IMR-90 (cell line): ENCODE data around the gene EIF4G3. TPM values are rescaled to one million over a fixed set of nuclear protein-coding genes. Genes with fewer than 3 reads are reported as not detected.

Source experiments
- ATAC-seq: fragments of 200-7000 bp; cut with Tn5 transposase; 2 replicates; pipeline ENCODE4 v1.9.1; 2020; ENCODE audit warnings: low read depth, mild to moderate bottlenecking, moderate library complexity
- BruUV-seq: library from RNA; stranded (reverse); fragments of 400-500 nt; replicated peaks from 2 replicates; lab custom pipeline; 2021; lab: Mats Ljungman, UMichigan
- CTCF ChIA-PET: fragments of 300-600 bp; formaldehyde crosslinking; extraction: SDS; loops from one replicate; lab custom pipeline; 2021; ENCODE audit warnings: antibody characterized with exemption; lab: Yijun Ruan, JAX
- POLR2A ChIA-PET: fragments of 300-600 bp; sonication (Branson Sonifier 250); formaldehyde crosslinking; loops from one replicate; lab custom pipeline; 2022; ENCODE audit warnings: antibody characterized with exemption; ENCODE audit not compliant: unreplicated experiment; lab: Charles Lee
- DNase-seq: peaks from one replicate; pipeline ENCODE4 v3.0.0; 2013
- H2AFZ ChIP-seq: replicated peaks from 2 replicates; pipeline ENCODE3; 2013; ENCODE audit warnings: low read length, mild to moderate bottlenecking; ENCODE audit not compliant: poor library complexity
- H2AK5ac ChIP-seq: 2 replicates; pipeline ENCODE4 v1.6.1; 2013; ENCODE audit warnings: low read depth, low read length, inconsistent platforms
- H2AK9ac ChIP-seq: replicated peaks from 2 replicates; pipeline ENCODE3; 2013; ENCODE audit warnings: mild to moderate bottlenecking, low read depth, low read length, moderate library complexity; ENCODE audit not compliant: poor library complexity
- H2BK120ac ChIP-seq: 2 replicates; pipeline ENCODE4 v1.6.1; 2013; ENCODE audit warnings: low read depth, low read length, inconsistent platforms
- H2BK15ac ChIP-seq: 3 replicates; pipeline ENCODE4 v1.6.1; 2013; ENCODE audit warnings: low read depth, low read length, inconsistent platforms
- H2BK20ac ChIP-seq: 2 replicates; pipeline ENCODE4 v1.6.1; 2013; ENCODE audit warnings: low read depth, mild to moderate bottlenecking, inconsistent platforms, low read length, moderate library complexity
- H2BK5ac ChIP-seq: 2 replicates; pipeline ENCODE4 v1.6.1; 2013; ENCODE audit warnings: mild to moderate bottlenecking, low read depth, low read length, inconsistent platforms; ENCODE audit not compliant: poor library complexity, severe bottlenecking
- H3K14ac ChIP-seq: replicated peaks from 2 replicates; pipeline ENCODE4 v1.6.1; 2013; ENCODE audit warnings: low read depth, low read length, inconsistent platforms
- H3K18ac ChIP-seq: 2 replicates; pipeline ENCODE4 v1.6.1; 2013; ENCODE audit warnings: low read depth, low read length, control low read depth
- H3K23ac ChIP-seq: 2 replicates; pipeline ENCODE4 v1.6.1; 2013; ENCODE audit warnings: low read depth, low read length, inconsistent platforms
- H3K27ac ChIP-seq: 2 replicates; pipeline ENCODE4 v1.5.1; 2013; ENCODE audit warnings: mild to moderate bottlenecking, control low read depth, low read length; ENCODE audit not compliant: insufficient read depth
- H3K27me3 ChIP-seq: 2 replicates; pipeline ENCODE4 v1.6.1; 2013; ENCODE audit warnings: low read length; ENCODE audit not compliant: control insufficient read depth, insufficient read depth
- H3K36me3 ChIP-seq: 2 replicates; pipeline ENCODE4 v1.6.1; 2013; ENCODE audit warnings: low read length, mixed read lengths; ENCODE audit not compliant: control insufficient read depth, insufficient read depth
- H3K4ac ChIP-seq: 2 replicates; pipeline ENCODE4 v1.6.1; 2013; ENCODE audit warnings: low read depth, low read length, inconsistent platforms
- H3K4me1 ChIP-seq: 2 replicates; pipeline ENCODE4 v1.6.1; 2013; ENCODE audit warnings: low read length, mixed read lengths; ENCODE audit not compliant: control insufficient read depth, insufficient read depth
- H3K4me2 ChIP-seq: 2 replicates; pipeline ENCODE4 v1.6.1; 2013; ENCODE audit warnings: low read depth, mild to moderate bottlenecking, control low read depth, low read length, moderate library complexity
- H3K4me3 ChIP-seq: 2 replicates; pipeline ENCODE4 v1.5.1; 2013; ENCODE audit warnings: low read depth, mild to moderate bottlenecking, control low read depth, low read length, moderate library complexity; ENCODE audit not compliant: insufficient read depth
- H3K56ac ChIP-seq: 2 replicates; pipeline ENCODE4 v1.6.1; 2013; ENCODE audit warnings: low read length, inconsistent platforms; ENCODE audit not compliant: insufficient read depth; ENCODE audit errors: extremely low read depth
- H3K79me1 ChIP-seq, 2 experiments: 2 replicates each; pipeline ENCODE4 v1.6.1; 2013; ENCODE audit warnings: low read length in 2 of 2, inconsistent platforms in 1 of 2, low read depth in 1 of 2
- H3K9ac ChIP-seq: 2 replicates; pipeline ENCODE4 v1.6.1; 2013; ENCODE audit warnings: low read depth, low read length, control low read depth
- H3K9me1 ChIP-seq: 2 replicates; pipeline ENCODE4 v1.6.1; 2013; ENCODE audit warnings: low read length, inconsistent platforms; ENCODE audit not compliant: insufficient read depth
- H3K9me3 ChIP-seq: 2 replicates; pipeline ENCODE4 v1.6.1; 2013; ENCODE audit warnings: low read length; ENCODE audit not compliant: control insufficient read depth, insufficient read depth
- H4K20me1 ChIP-seq: 2 replicates; pipeline ENCODE4 v1.6.1; 2013; ENCODE audit warnings: low read length, inconsistent platforms; ENCODE audit not compliant: insufficient read depth
- H4K5ac ChIP-seq: 2 replicates; pipeline ENCODE4 v1.6.1; 2013; ENCODE audit warnings: mild to moderate bottlenecking, low read depth, low read length, control low read depth
- H4K8ac ChIP-seq, 2 experiments: 2 replicates each; pipeline ENCODE4 v1.6.1; 2013; ENCODE audit warnings: low read depth in 2 of 2, low read length in 2 of 2, control low read depth in 1 of 2, inconsistent platforms in 1 of 2
- H4K91ac ChIP-seq: 2 replicates; pipeline ENCODE4 v1.6.1; 2013; ENCODE audit warnings: low read depth, low read length, inconsistent platforms; ENCODE audit not compliant: insufficient read depth
- BHLHE40 ChIP-seq: fragments of 150-350 bp; IDR thresholded peaks from 2 replicates; pipeline ENCODE4 v1.6.1; 2016; ENCODE audit warnings: mild to moderate bottlenecking, low read depth, low read length
- CEBPB ChIP-seq: IDR thresholded peaks from 2 replicates; pipeline ENCODE4 v1.6.1; 2012; ENCODE audit warnings: low read depth, low read length, improper control_type of control experiment
- CHD1 ChIP-seq: IDR thresholded peaks from 2 replicates; pipeline ENCODE4 v1.6.1; 2012; ENCODE audit warnings: low read depth, low read length, improper control_type of control experiment
- CTCF ChIP-seq: conservative IDR thresholded peaks from 2 replicates; pipeline ENCODE4 v1.5.1; 2012; ENCODE audit warnings: mild to moderate bottlenecking, low read depth, low read length, improper control_type of control experiment
- ELK1 ChIP-seq: fragments of 150-350 bp; IDR thresholded peaks from 2 replicates; pipeline ENCODE4 v1.6.1; 2016; ENCODE audit warnings: low read depth, mild to moderate bottlenecking, low read length, moderate library complexity, borderline replicate concordance
- FOS ChIP-seq: fragments of 150-350 bp; IDR thresholded peaks from 2 replicates; pipeline ENCODE4 v1.6.1; 2016; ENCODE audit warnings: low read depth, low read length
- MAFK ChIP-seq: IDR thresholded peaks from 2 replicates; pipeline ENCODE4 v1.6.1; 2012; ENCODE audit warnings: low read depth, low read length, improper control_type of control experiment
- MAZ ChIP-seq: IDR thresholded peaks from 2 replicates; pipeline ENCODE4 v1.6.1; 2012; ENCODE audit warnings: low read depth, mild to moderate bottlenecking, low read length, improper control_type of control experiment, moderate library complexity, borderline replicate concordance
- MXI1 ChIP-seq: IDR thresholded peaks from 2 replicates; pipeline ENCODE4 v1.6.1; 2012; ENCODE audit warnings: low read depth, mild to moderate bottlenecking, low read length, moderate library complexity, borderline replicate concordance
- NFE2L2 ChIP-seq: fragments of 150-350 bp; IDR thresholded peaks from 2 replicates; pipeline ENCODE4 v1.6.1; 2016; ENCODE audit warnings: low read depth, mild to moderate bottlenecking, low read length
- POLR2A ChIP-seq: IDR thresholded peaks from 2 replicates; pipeline ENCODE4 v1.6.1; 2012; ENCODE audit warnings: mild to moderate bottlenecking, low read depth, low read length
- RAD21 ChIP-seq: IDR thresholded peaks from 2 replicates; pipeline ENCODE4 v1.6.1; 2012; ENCODE audit warnings: low read length, improper control_type of control experiment
- RCOR1 ChIP-seq: IDR thresholded peaks from 2 replicates; pipeline ENCODE4 v1.6.1; 2012; ENCODE audit warnings: mild to moderate bottlenecking, low read length, improper control_type of control experiment; ENCODE audit not compliant: insufficient replicate concordance
- RFX5 ChIP-seq: IDR thresholded peaks from 2 replicates; pipeline ENCODE4 v1.8.0; 2012; ENCODE audit warnings: low read depth, mild to moderate bottlenecking, low read length, moderate library complexity
- SMC3 ChIP-seq: fragments of 150-350 bp; IDR thresholded peaks from 2 replicates; pipeline ENCODE4 v1.6.1; 2016; ENCODE audit warnings: low read depth, mild to moderate bottlenecking, antibody characterized with exemption, low read length, moderate library complexity
- USF2 ChIP-seq: fragments of 150-350 bp; IDR thresholded peaks from 2 replicates; pipeline ENCODE4 v1.6.1; 2017; ENCODE audit warnings: mild to moderate bottlenecking, antibody characterized with exemption, low read length, low read depth
- WGBS, 2 experiments: methylation state at CpG; one replicate each; pipeline versions ENCODE4 v1.1.5 to v1.1.7; 2013; ENCODE audit warnings: missing lambda C conversion rate in 2 of 2; ENCODE audit not compliant: insufficient read length in 1 of 2; ENCODE audit errors: extremely low coverage in 2 of 2; 5-methylcytosine and 5-hydroxymethylcytosine counted together
- dilution Hi-C: fragments of 300-500 bp; cut with HindIII; formaldehyde crosslinking; loops from one replicate; pipeline ENCODE4 v1.14.3; 2018; ENCODE audit warnings: low sequenced_read_pairs; ENCODE audit not compliant: unreplicated experiment
- in situ Hi-C: fragments of 300-500 bp; cut with MboI; formaldehyde crosslinking; loops from 3 replicates; pipeline ENCODE4 v1.14.3; 2019; ENCODE audit warnings: low sequenced_read_pairs, inconsistent platforms, mixed read lengths
- intact Hi-C: fragments of 100-400 bp; cut with micrococcal nuclease; formaldehyde crosslinking; loops from 2 replicates; pipeline ENCODE4 v1.10.0; 2022
- polyA plus RNA-seq, 3 experiments: library from polyadenylated mRNA; depleted of rRNA; stranded (reverse); fragments of >200 nt; gene quantifications; 2 replicates each; pipeline ENCODE4 v1.2.3, GENCODE V29; 2012; ENCODE audit warnings: low replicate concordance in 1 of 3
- total RNA-seq: library from RNA; depleted of rRNA; stranded (reverse); fragments of >200 nt; gene quantifications from 2 replicates; pipeline ENCODE4 v1.2.3, GENCODE V29; 2012

Gene EIF4G3
- total and polyA plus RNA-seq, 2 of the 4 experiments (the other 2 are of a cell fraction): 25.8 to 49.2 TPM

GRCh38 chr1:21037091-21037490 is 139.6 kb downstream of the EIF4G3 start:
- TF ChIP-seq ELK1 (no peak), POLR2A (no peak), MXI1 (no peak), BHLHE40 (no peak), MAFK (no peak), SMC3 (no peak), FOS (no peak), USF2 (no peak), RFX5 (no peak), CEBPB (no peak), RAD21 (no peak), RCOR1 (no peak), CTCF (no peak), NFE2L2 (no peak), MAZ (no peak), CHD1 (no peak)
- ATAC-seq (no peak), DNase-seq (no peak)
- Histone ChIP-seq H3K9ac (no peak overlapping the region), H2BK5ac (no peak overlapping the region), H2AFZ (no peak overlapping the region), H4K8ac (no peak overlapping the region), H4K20me1 (peaks cover 51% of the 10 kb centered on the region), H3K36me3 (0 out of 2 replicates have a peak, but pooled peaks cover 2% of the 10 kb centered on the region), H2BK120ac (no peak overlapping the region), H3K56ac (no peak overlapping the region), H3K27ac (no peak overlapping the region), H3K27me3 (no peaks in the 10 kb centered on the region), H2BK20ac (no peak overlapping the region), H3K18ac (no peak overlapping the region), H4K5ac (no peak overlapping the region), H2AK9ac (no peak overlapping the region), H4K91ac (no peak overlapping the region), H3K4ac (no peak overlapping the region), H3K14ac (no peak overlapping the region), H2AK5ac (no peak overlapping the region), H3K4me1 (peaks cover 5% of the 10 kb centered on the region; the same call in 1 of the 2 replicates), H3K79me1 (peaks cover 48 to 77% of the 10 kb centered on the region in 2 experiments), H3K4me3 (no peak overlapping the region), H3K23ac (no peak overlapping the region), H3K4me2 (no peak overlapping the region), H2BK15ac (no peak overlapping the region), H3K9me1 (peaks cover 6% of the 10 kb centered on the region), H3K9me3 (no peaks in the 10 kb centered on the region; the same call in 1 of the 2 replicates)
- no CpG with 5 or more reads among the region's 3 CpGs for WGBS, 2 experiments
- ChIA-PET CTCF (no interaction called here), POLR2A (interaction anchor here (0.6 kb wide), 2 partner anchors 13 to 137 kb away, joined by 3 to 5 read pairs; no protein-coding TSS in a partner anchor)
- intact Hi-C loops: no loop called here
- BruUV-seq: no TSS peak
- dilution Hi-C loops: no loop called here
- in situ Hi-C loops: no loop called here
